Measurements from ENCODE around the gene FAM117B.
"Not testable (repeated sequence)": the region's sequence is repeated elsewhere in the genome, so short reads cannot be mapped to it uniquely, and the experiment has no call there.

The FAM117B gene

GRCh38 chr2:202705446-202706020 is 70.8 kb downstream of the FAM117B start:
- peak; percentile 41 for DNase-seq

- not testable (repeated sequence) for DNase-seq
These were observed 80.5 kb downstream of the FAM117B start for GRCh38 chr2:202714971-202715935.

GRCh38 chr2:202716114-202716718 is 81.4 kb downstream of the FAM117B start:
- DNase-seq = no peak

- no peak for DNase-seq
These were observed 82.3 kb downstream of the FAM117B start for GRCh38 chr2:202716953-202717597.

- DNase-seq = no peak
These were observed 83.0 kb downstream of the FAM117B start for GRCh38 chr2:202717598-202718310.

GRCh38 chr2:202718614-202719013 is 83.8 kb downstream of the FAM117B start:
- no peak for DNase-seq

- DNase-seq = no peak
These were observed 85.5 kb downstream of the FAM117B start for GRCh38 chr2:202720226-202720625.

GRCh38 chr2:202721621-202722020 is 86.9 kb downstream of the FAM117B start:
- no peak for DNase-seq

GRCh38 chr2:202723746-202724145 is 89.0 kb downstream of the FAM117B start:
- no peak for DNase-seq

GRCh38 chr2:202726070-202726469 is 91.3 kb downstream of the FAM117B start:
- DNase-seq = no peak

- no peak for DNase-seq
These were observed 102.1 kb downstream of the FAM117B start for GRCh38 chr2:202736826-202737225.

- no peak for DNase-seq
These were observed 108.8 kb downstream of the FAM117B start for GRCh38 chr2:202743613-202744012.

- no peak for DNase-seq
These were observed 114.7 kb downstream of the FAM117B start for GRCh38 chr2:202749477-202749876.

- DNase-seq = no peak
These were observed 116.1 kb downstream of the FAM117B start for GRCh38 chr2:202750763-202751427.

- no peak for DNase-seq
These were observed 117.3 kb downstream of the FAM117B start for GRCh38 chr2:202752071-202752470.

GRCh38 chr2:202754936-202755335 is 120.2 kb downstream of the FAM117B start:
- DNase-seq = no peak

GRCh38 chr2:202756598-202756997 is 121.8 kb downstream of the FAM117B start:
- DNase-seq = no peak

GRCh38 chr2:202757339-202757738 is 122.6 kb downstream of the FAM117B start:
- DNase-seq = no peak

GRCh38 chr2:202758128-202758527 is 123.4 kb downstream of the FAM117B start:
- DNase-seq = no peak

GRCh38 chr2:202758604-202759003 is 123.8 kb downstream of the FAM117B start:
- no peak for DNase-seq

GRCh38 chr2:202760848-202761247 is 126.1 kb downstream of the FAM117B start:
- DNase-seq = no peak

- no peak for DNase-seq
These were observed 127.8 kb downstream of the FAM117B start for GRCh38 chr2:202762556-202762955.
